GM18511 (cell line): ENCODE measurements around the gene SYPL2.
"Not testable (repeated sequence)": the region's sequence is repeated elsewhere in the genome, so short reads cannot be mapped to it uniquely, and the experiment has no call there.

Source experiments
- ATAC-seq: cut with Tn5 transposase; IDR thresholded peaks from one replicate; pipeline ENCODE4 v1.9.1; 2021; ENCODE audit warnings: mild to moderate bottlenecking, moderate library complexity; ENCODE audit not compliant: unreplicated experiment

SYPL2 gene

DNA sequence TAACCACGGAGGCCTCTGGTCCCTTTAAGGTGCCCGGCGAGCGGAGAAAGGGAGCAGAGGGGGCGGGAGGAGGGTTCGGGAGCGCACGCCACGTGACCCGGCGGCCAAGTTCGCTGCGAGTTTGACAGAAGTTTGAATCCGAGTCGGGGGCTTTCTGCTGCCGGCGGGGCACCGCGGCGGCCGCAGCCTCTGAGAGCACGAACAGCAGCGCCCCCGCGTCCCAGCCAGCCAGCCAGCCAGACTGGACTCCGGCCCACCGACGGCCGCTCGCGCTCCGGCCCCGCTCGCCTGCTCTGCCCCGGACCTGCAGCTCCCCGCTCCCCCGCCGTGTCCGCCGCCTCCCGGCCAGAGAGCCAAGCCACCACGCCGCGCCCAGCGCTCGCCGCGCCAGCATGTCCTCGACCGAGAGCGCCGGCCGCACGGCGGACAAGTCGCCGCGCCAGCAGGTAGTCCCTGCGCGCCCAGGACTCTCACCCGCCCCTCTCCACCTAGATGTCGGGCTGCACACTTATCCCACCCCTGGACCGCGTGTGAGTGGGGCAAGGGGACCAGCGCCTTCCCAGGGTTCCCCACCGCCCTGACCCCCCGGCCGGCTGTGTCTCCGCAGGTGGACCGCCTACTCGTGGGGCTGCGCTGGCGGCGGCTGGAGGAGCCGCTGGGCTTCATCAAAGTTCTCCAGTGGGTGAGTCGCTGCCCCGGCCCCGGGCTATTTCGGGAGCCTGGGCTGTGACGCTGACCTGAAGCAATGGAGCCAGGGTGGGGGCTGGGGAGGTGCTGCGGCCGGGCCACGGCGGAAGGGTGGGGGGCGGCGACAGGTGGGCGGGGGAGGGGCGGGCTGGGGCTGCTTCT lies at the start of gene SYPL2:
TSS of gene SYPL2 (plus strand) at position 95 of the 849 bp plus-strand sequence. CDS start at position 393, 298 bp downstream.
- ATAC-seq = no peak

GRCh38 chr1:109423498-109423897 lies 42.8 kb upstream of the SYPL2 start:
- no peak for ATAC-seq

GRCh38 chr1:109425391-109426280 lies 40.7 kb upstream of the SYPL2 start:
- ATAC-seq = peak; percentile 41

- peak; percentile 97 for ATAC-seq
Measured at GRCh38 chr1:109426281-109427170, 39.8 kb upstream of the SYPL2 start, which contains the start of gene PSMA5. PSMA5 (minus strand) TSS chr1:109426448; CDS start chr1:109426330, 118 bp downstream.

GRCh38 chr1:109427171-109427467 lies 39.2 kb upstream of the SYPL2 start:
- no peak for ATAC-seq

DNA sequence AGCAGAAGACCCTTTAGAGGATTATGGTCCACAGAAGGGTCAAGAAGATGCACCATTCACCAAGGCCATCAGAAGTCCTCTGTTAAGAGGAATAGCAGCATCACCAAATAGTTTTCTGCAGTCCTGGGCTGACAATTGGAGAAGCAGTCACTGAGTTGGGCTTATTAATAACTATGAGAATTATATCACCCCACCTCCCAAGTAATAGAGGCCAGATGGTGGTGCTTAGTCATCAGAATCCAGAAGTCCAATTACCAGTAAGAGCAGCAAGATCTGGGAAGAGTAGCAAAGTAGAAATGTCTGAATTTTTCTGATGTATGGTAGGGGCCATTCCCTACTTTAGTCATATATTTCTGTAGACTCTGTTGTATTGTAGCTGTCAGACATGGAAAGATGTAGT lies 34.0 kb upstream of the SYPL2 start:
- ATAC-seq = no peak

GRCh38 chr1:109433322-109433721 lies 33.0 kb upstream of the SYPL2 start:
- no peak for ATAC-seq

DNA sequence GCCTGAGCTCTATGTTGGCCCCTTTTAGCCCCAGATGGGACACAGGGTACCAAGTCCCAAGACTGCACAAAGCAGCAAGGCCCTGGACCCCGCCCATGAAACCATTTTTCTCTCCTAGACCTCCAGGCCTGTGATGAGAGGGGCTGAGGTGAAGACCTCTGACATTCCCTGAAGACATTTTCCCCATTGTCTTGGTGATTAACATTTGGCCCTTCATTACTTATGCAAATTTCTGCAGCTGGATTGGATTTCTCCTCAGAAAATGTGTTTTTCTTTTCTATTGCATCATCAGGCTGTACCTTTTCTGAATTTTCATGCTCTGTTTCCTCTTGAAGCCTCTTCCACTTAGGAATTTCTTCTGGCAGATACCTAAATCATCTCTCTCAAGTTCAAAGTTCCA lies 31.9 kb upstream of the SYPL2 start:
- ATAC-seq = no peak

GRCh38 chr1:109438798-109439297 lies 27.5 kb upstream of the SYPL2 start:
- no peak for ATAC-seq

DNA sequence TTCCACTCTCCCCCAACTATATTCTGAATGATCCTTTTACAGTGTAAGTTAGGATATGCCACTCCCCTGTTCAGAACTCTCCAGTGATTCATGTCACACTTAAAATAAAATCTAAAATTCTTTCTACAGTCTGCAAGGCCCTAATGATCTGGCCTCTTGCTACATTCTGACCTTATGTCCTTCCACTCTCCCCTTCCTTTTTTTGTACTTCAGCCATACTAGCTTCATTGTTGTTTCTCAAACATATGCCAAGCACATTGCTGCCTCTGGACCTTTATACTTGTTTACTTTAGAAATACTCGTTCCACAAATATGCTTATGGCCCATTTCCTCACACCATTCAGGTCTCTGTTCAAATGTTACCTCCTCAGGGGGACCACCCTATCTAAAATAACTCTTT lies 25.3 kb upstream of the SYPL2 start:
- ATAC-seq = no peak

DNA sequence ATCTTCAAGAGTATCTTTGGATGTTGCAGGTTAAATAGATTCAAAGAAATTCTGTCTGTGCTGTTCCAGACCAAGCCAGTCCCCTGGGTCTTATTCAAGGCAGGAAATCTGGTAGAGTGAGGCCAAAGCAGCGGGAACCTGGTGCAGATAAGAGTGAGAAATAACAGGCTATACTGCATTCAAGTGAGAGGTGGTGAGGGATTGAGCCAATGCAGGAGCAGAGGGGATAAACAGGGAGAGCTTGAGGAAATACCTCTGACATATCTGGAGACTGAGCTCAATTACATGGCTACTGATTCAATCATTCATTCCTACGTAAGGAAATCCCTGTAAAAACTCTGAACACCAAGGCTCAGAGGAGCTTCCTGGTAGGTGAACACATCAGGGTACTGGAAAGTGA lies 22.9 kb upstream of the SYPL2 start:
- ATAC-seq = no peak

GRCh38 chr1:109444346-109444745 lies 22.0 kb upstream of the SYPL2 start:
- ATAC-seq = no peak

GRCh38 chr1:109445949-109446695 lies 20.2 kb upstream of the SYPL2 start:
- ATAC-seq = not testable (repeated sequence)

GRCh38 chr1:109447524-109447923 lies 18.8 kb upstream of the SYPL2 start:
- ATAC-seq = no peak

DNA sequence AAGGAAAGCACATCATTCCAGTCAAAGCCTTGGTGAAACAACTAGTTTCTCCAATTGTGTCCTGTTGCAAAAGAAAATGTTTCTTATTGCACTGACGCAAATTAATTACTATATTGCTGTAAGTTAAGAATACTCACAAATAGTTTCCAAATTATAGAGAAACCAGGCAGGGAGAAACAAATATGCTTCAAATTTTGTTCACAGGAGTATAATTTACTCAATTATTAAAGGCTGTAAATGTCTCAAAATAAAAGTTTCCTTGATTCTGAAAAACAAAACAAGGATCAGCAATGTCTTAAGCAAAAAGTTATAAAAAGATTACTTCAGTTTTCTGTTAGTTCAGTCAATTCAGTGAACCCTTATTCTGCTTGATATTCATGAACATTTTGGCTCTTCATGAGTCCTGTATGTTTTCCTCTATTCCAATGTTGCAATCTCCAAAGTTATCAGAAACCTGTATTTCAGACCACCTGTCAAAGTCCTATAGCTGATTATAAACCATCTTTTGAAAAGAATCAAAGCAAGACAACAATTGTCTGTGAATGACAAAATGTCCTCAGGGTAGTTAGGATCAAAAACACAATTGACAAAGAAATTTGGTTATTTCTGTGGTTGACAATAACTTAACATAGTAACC lies 11.7 kb upstream of the SYPL2 start:
- ATAC-seq = no peak

- no peak for ATAC-seq
Measured at GRCh38 chr1:109457819-109458218, 8.5 kb upstream of the SYPL2 start.

DNA sequence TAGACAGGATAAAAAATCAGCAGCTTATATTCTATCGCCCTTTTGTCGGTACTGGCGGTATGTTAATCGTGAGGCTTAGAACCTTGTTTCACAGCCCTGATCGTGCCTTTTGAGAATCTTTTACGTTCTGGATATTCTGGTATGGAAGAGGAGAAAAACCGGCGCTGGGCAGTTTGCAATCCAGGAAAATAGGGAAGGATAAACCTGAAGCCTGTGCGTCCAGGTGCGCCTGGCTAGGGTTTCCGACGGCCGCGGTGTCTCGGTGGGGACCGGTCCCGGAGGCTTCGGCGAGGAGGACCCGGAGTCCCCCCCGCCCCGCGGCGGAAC lies 258 bp upstream of the SYPL2 start:
- ATAC-seq = no peak

DNA sequence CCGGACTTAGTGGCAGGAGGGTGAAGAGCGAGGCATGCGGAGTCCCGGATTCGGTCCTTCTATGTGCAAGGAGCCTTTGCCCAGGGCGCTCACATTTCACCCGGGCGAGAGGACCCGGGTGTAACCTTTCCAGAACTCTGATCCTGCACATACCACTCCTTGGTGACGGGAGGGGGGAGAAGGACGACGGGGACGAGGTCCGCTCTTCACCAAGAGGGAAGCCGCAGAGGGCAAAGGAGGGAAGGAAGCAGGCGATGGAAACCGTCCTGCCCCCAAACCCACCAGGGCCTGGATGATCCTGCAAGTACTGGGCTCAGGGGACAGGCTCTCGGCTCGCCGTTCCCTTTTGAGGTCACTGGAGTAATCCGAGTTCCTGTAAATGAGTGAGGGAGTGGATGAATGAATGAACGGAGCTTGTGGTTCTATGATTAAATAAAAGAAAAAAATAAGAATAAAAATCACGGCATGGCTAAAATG lies 993 bp downstream of the SYPL2 start:
- no peak for ATAC-seq

GRCh38 chr1:109468061-109468460 lies 1.7 kb downstream of the SYPL2 start:
- no peak for ATAC-seq

DNA sequence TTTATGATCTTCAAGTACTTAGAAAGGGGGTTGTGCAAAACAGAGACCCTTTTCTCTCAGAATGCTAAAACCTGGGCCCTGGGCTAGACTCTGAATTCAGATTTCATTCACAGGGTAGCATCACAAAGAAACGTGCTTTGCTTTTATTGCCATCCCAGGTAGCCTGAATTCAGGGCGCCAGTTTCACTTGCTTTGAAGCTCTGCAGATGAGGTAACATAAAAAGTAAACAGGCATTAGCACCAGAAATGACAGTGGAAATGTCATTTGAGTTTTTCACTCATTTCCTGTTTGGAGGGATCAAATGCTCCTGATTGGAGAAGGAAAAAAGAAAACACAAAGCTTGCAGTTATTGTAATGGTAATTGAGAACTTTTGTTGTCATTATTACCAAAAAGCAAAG lies 2.6 kb downstream of the SYPL2 start:
- ATAC-seq = no peak
